Muscle layer of colon (tissue), 2 donors: ENCODE data around the gene PRTN3.

ENCODE experiments used
- H3K27ac ChIP-seq: one replicate; pipeline ENCODE4 v1.7.0; 2013; ENCODE audit warnings: low read depth, mild to moderate bottlenecking, low read length, moderate library complexity
- H3K27me3 ChIP-seq, 2 donors: one replicate each; pipeline ENCODE4 v1.7.0; 2013; ENCODE audit warnings: low read length in 2 of 2, mild to moderate bottlenecking in 2 of 2; ENCODE audit not compliant: insufficient read depth in 2 of 2, control insufficient read depth in 1 of 2
- H3K36me3 ChIP-seq: one replicate; pipeline ENCODE4 v1.7.0; 2013; ENCODE audit warnings: mild to moderate bottlenecking, low read length; ENCODE audit not compliant: insufficient read depth
- H3K4me1 ChIP-seq: one replicate; pipeline ENCODE4 v1.7.0; 2013; ENCODE audit warnings: mild to moderate bottlenecking, low read length; ENCODE audit not compliant: insufficient read depth
- H3K4me3 ChIP-seq, 2 donors: one replicate each; pipeline ENCODE4 v1.7.0; 2013; ENCODE audit warnings: low read length in 2 of 2, low read depth in 1 of 2, mild to moderate bottlenecking in 1 of 2, moderate library complexity in 1 of 2
- H3K9ac ChIP-seq: one replicate; pipeline ENCODE4 v1.7.0; 2013; ENCODE audit warnings: low read length
- H3K9me3 ChIP-seq: one replicate; pipeline ENCODE4 v1.7.0; 2013; ENCODE audit warnings: mild to moderate bottlenecking, low read length
- donor health status: abdominal sarcoma.
- donor health status: Adenocarcinoma of cecum.

The PRTN3 gene

DNA sequence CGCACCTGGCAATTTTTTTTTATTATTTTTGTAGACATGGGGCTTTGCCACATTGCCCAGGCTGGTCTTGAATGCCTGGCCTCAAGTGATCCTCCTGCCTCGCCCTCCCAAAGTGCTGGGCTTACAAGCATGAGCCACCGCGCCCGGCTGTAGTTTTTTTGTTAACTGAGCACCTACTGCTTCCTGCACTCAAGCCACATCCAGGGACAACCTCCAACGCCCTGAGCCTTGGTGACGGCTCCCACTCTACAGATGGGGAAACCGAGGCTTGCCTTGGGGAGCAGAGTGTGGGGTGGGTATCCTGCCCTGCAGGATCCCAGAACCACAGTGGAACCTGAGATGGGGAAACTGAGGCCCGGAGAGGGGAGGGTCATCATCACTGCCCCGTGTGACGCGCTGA, 14.3 kb downstream of the PRTN3 start:
- peaks cover 12% of the 10 kb centered on the region for H3K4me1 ChIP-seq
- H3K4me3 ChIP-seq: no peak overlapping the region
- no peak overlapping the region for H3K27ac ChIP-seq
- H3K9ac ChIP-seq: no peak overlapping the region
- no peaks in the 10 kb centered on the region for H3K36me3 ChIP-seq
- H3K9me3 ChIP-seq: no peaks in the 10 kb centered on the region
- peaks cover 8 to 46% of the 10 kb centered on the region in 2 donors for H3K27me3 ChIP-seq

DNA sequence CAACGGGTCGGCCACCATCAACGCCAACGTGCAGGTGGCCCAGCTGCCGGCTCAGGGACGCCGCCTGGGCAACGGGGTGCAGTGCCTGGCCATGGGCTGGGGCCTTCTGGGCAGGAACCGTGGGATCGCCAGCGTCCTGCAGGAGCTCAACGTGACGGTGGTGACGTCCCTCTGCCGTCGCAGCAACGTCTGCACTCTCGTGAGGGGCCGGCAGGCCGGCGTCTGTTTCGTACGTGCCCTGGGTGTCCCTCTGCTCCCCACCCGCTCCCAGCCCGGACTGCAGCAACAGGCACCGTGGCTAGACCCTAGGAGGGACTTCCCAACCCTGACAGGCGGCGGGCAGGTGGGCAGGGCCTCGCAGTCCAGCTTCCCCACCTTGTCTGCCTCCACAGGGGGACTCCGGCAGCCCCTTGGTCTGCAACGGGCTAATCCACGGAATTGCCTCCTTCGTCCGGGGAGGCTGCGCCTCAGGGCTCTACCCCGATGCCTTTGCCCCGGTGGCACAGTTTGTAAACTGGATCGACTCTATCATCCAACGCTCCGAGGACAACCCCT, 14.8 kb downstream of the PRTN3 start:
- Histone ChIP-seq H3K9me3 (no peaks in the 10 kb centered on the region), H3K36me3 (no peaks in the 10 kb centered on the region), H3K27me3 (peaks cover 8 to 51% of the 10 kb centered on the region in 2 donors), H3K9ac (no peak overlapping the region), H3K4me1 (peaks cover 7% of the 10 kb centered on the region), H3K4me3 (no peak overlapping the region), H3K27ac (no peak overlapping the region)

- Histone ChIP-seq H3K4me3 (no peak overlapping the region), H3K9ac (no peak overlapping the region), H3K4me1 (peaks cover 4% of the 10 kb centered on the region), H3K9me3 (no peaks in the 10 kb centered on the region), H3K27ac (no peak overlapping the region), H3K36me3 (no peaks in the 10 kb centered on the region), H3K27me3 (peaks cover 8 to 54% of the 10 kb centered on the region in 2 donors)
These were observed 17.5 kb downstream of the PRTN3 start for GRCh38 chr19:858284-858683.

GRCh38 chr19:858868-859843, 18.4 kb downstream of the PRTN3 start, which contains the start of gene CFD:
TSS of gene CFD (plus strand) at chr19:859664. CDS start at chr19:859690, 26 bp downstream.
- Histone ChIP-seq H3K36me3 (no peaks in the 10 kb centered on the region), H3K9ac (no peak within 1 kb of the TSS), H3K4me1 (peaks cover 7% of the 10 kb centered on the region), H3K4me3 (peak within 1 kb of the TSS; percentile 32 to 38), H3K27ac (peak within 1 kb of the TSS; percentile 20), H3K9me3 (no peaks in the 10 kb centered on the region), H3K27me3 (peaks cover 8 to 53% of the 10 kb centered on the region in 2 donors)

DNA sequence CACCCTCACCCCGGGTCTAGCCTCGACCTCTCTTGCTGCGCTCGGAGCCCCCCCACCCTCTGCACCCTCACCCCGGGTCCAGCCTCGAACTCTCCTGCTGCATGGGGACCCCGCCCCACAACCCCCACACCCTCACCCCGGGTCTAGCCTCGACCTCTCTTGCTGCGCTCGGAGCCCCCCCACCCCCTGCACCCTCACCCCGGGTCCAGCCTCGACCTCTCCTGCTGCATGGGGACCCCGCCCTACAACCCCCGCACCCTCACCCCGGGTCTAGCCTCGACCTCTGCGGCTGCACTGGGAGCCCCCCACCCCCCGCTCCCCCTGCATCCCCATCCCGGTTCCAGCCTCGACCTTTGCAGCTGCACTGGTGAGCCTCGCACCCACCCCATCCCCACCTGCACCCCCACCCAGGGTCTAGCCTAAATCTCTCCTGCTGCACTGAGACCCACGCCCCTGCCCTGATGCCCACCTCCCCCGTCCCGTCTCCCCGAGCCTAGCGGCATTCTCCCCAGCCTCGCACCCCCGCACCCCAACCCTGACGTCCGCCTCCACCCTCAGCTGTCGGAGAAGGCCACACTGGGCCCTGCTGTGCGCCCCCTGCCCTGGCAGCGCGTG, 20.4 kb downstream of the PRTN3 start:
- Histone ChIP-seq H3K4me1 (peaks cover 7% of the 10 kb centered on the region), H3K27me3 (peaks cover 8 to 45% of the 10 kb centered on the region in 2 donors), H3K9me3 (no peaks in the 10 kb centered on the region), H3K27ac (no peak overlapping the region), H3K36me3 (no peaks in the 10 kb centered on the region), H3K4me3 (no peak overlapping the region), H3K9ac (no peak overlapping the region)

GRCh38 chr19:861756-862580, 21.2 kb downstream of the PRTN3 start:
- Histone ChIP-seq H3K9ac (no peak overlapping the region), H3K27me3 (peaks cover 8 to 41% of the 10 kb centered on the region in 2 donors), H3K4me1 (peaks cover 7% of the 10 kb centered on the region), H3K27ac (no peak overlapping the region), H3K36me3 (no peaks in the 10 kb centered on the region), H3K4me3 (no peak overlapping the region), H3K9me3 (no peaks in the 10 kb centered on the region)

- peaks cover 6% of the 10 kb centered on the region for H3K36me3 ChIP-seq
- no peak overlapping the region for H3K9ac ChIP-seq
- H3K27me3 ChIP-seq: peaks cover 8 to 41% of the 10 kb centered on the region in 2 donors
- H3K9me3 ChIP-seq: no peaks in the 10 kb centered on the region
- peaks cover 7% of the 10 kb centered on the region for H3K4me1 ChIP-seq
- H3K27ac ChIP-seq: no peak overlapping the region
- no peak overlapping the region for H3K4me3 ChIP-seq
These were observed 21.9 kb downstream of the PRTN3 start for GRCh38 chr19:862581-863314.

GRCh38 chr19:863315-863620, 22.5 kb downstream of the PRTN3 start:
- peaks cover 6 to 40% of the 10 kb centered on the region in 2 donors for H3K27me3 ChIP-seq
- peaks cover 7% of the 10 kb centered on the region for H3K4me1 ChIP-seq
- peaks cover 6% of the 10 kb centered on the region for H3K36me3 ChIP-seq
- H3K9me3 ChIP-seq: no peaks in the 10 kb centered on the region
- no peak overlapping the region for H3K4me3 ChIP-seq
- no peak overlapping the region for H3K27ac ChIP-seq
- H3K9ac ChIP-seq: no peak overlapping the region

DNA sequence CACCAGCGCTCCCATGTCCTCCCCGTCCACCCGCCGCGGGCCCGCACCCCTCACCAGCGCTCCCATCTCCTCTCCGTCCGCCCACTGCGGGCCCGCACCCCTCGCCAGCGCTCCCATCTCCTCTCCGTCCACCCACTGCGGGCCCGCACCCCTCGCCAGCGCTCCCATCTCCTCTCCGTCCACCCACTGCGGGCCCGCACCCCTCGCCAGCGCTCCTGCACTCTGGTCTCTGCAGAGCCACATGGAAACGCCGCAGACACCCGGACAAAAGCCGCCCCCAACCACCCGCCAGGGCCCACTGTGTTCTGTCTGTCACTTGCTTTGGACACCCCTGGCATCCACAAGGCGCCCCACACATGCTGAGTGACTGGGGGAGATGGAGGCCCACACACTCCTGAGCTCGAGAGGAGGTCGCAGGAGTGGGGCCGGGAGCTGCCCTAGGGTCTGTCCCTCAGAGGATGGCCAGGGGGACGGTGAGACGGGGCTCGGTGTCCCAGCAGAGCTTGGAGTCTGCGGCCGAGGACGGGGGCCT, 26.0 kb downstream of the PRTN3 start:
- peaks cover 0 to 7% of the 10 kb centered on the region in 2 donors for H3K27me3 ChIP-seq

GRCh38 chr19:867301-867793, 26.5 kb downstream of the PRTN3 start:
- H3K9me3 ChIP-seq: no peaks in the 10 kb centered on the region
- H3K27me3 ChIP-seq: peaks cover 0 to 6% of the 10 kb centered on the region in 2 donors
- H3K36me3 ChIP-seq: peaks cover 21% of the 10 kb centered on the region
- H3K4me1 ChIP-seq: peaks cover 16% of the 10 kb centered on the region
- H3K4me3 ChIP-seq: no peak overlapping the region
- H3K27ac ChIP-seq: no peak overlapping the region
- no peak overlapping the region for H3K9ac ChIP-seq

More for the DNA sequence above, 26.0 kb downstream of the PRTN3 start:
- no peaks in the 10 kb centered on the region for H3K9me3 ChIP-seq
- no peak overlapping the region for H3K9ac ChIP-seq
- no peak overlapping the region for H3K27ac ChIP-seq
- H3K4me1 ChIP-seq: peaks cover 16% of the 10 kb centered on the region
- H3K36me3 ChIP-seq: peaks cover 21% of the 10 kb centered on the region
- H3K4me3 ChIP-seq: no peak overlapping the region
